ENCODE results near the gene NOP16.

GRCh38 chr5:176360894-176361436, 27.4 kb downstream of the NOP16 start:
- no peak for TF ChIP-seq CTCF (IDR thresholded peaks at IDR 0.05)
- TF ChIP-seq POLR2A (IDR thresholded peaks at IDR 0.05): no peak

Data from ovary (tissue), 3 donors.